Lower leg skin (tissue), 3 donors: Measurements from ENCODE around the gene ARG2.

Experiments used
- CTCF ChIP-seq, 3 donors: fragments of 450-650 bp; IDR thresholded peaks; one replicate each; pipeline ENCODE4 v1.5.1; 2016; ENCODE audit warnings: antibody characterized with exemption in 3 of 3, mild to moderate bottlenecking in 3 of 3, moderate library complexity in 2 of 3
- POLR2A ChIP-seq, 2 donors: fragments of 450-650 bp; IDR thresholded peaks; one replicate each; pipeline ENCODE4 v1.6.1; 2016 to 2017; ENCODE audit warnings: antibody characterized with exemption in 2 of 2, mild to moderate bottlenecking in 1 of 2, moderate library complexity in 1 of 2

DNA sequence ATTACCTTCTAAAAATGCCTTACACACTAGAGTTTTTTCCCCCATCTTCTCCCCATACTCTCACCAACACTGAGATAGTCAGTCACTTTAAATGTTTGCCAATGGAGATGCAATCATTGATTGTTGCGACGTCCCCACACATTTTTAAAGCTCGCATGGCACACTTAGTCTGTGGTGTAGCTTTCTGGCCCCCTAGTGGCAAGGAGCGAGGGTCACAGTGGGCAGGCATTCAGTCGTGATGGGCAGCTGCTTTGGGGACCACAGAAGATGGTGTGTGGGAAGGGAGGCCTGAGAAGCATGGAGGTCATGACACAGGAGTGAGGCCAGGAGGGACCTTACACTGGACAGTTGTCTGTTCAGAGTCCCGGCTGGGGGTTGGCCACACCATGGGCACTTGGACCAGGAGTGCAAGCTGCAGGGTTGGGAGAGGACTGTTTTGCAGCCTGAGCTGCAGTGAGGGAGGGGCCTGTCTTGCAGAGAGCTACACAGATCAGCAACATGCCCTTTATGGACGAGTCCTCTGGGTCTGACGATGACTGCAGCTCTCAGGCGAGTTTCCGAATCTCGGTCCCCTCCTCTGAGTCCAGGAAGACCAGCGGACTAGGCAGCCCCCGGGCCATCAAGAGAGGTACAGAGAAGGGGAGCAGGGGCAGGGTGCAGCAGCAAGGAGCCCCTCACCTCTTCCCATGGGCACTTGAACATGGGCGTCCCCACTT is 48.3 kb upstream of the ARG2 start:
- TF ChIP-seq CTCF (IDR thresholded peaks at IDR 0.05): no peak
- no peak for TF ChIP-seq POLR2A (IDR thresholded peaks at IDR 0.05)
